DOHH2 (cell line): ENCODE results near the gene GLCE.

Source experiments
- H3F3A ChIP-seq: fragments of 200-600 bp; sonication (generic), shearing (Covaris generic); 2 replicates; pipeline ENCODE4 v1.6.0; 2016; ENCODE audit warnings: antibody characterized with exemption, mild to moderate bottlenecking; ENCODE audit not compliant: control insufficient read depth, insufficient read depth
- H3K27ac ChIP-seq: fragments of 200-600 bp; sonication (generic); 2 replicates; pipeline ENCODE4 v1.5.1; 2014; ENCODE audit warnings: low read depth, mild to moderate bottlenecking, low read length, moderate library complexity
- H3K27me3 ChIP-seq: fragments of 200-600 bp; sonication (generic); 2 replicates; pipeline ENCODE4 v1.6.1; 2014; ENCODE audit warnings: mild to moderate bottlenecking, low read length, mixed read lengths; ENCODE audit not compliant: control insufficient read depth
- H3K36me3 ChIP-seq: fragments of 200-600 bp; sonication (generic); 2 replicates; pipeline ENCODE4 v1.6.1; 2014; ENCODE audit warnings: mild to moderate bottlenecking, low read length, moderate library complexity, mixed read lengths; ENCODE audit not compliant: control insufficient read depth
- H3K4me1 ChIP-seq: fragments of 200-600 bp; sonication (generic); 2 replicates; pipeline ENCODE4 v1.6.1; 2014; ENCODE audit warnings: mild to moderate bottlenecking, low read length, mixed read lengths; ENCODE audit not compliant: control insufficient read depth
- H3K4me2 ChIP-seq: fragments of 200-600 bp; sonication (generic); 2 replicates; pipeline ENCODE4 v1.6.0; 2014; ENCODE audit warnings: mild to moderate bottlenecking, low read length, moderate library complexity
- H3K4me3 ChIP-seq: fragments of 200-600 bp; sonication (generic); 2 replicates; pipeline ENCODE4 v1.5.1; 2014; ENCODE audit warnings: mild to moderate bottlenecking, low read length, mixed read lengths
- H3K79me2 ChIP-seq: fragments of 200-600 bp; sonication (generic); 2 replicates; pipeline ENCODE4 v1.6.1; 2014; ENCODE audit warnings: mild to moderate bottlenecking, low read length, mixed read lengths; ENCODE audit not compliant: control insufficient read depth
- H3K9me2 ChIP-seq: fragments of 200-600 bp; sonication (generic); replicated peaks from 2 replicates; pipeline ENCODE4 v1.6.1; 2014; ENCODE audit warnings: mild to moderate bottlenecking, low read length, mixed read lengths; ENCODE audit not compliant: control insufficient read depth
- H3K9me3 ChIP-seq: fragments of 200-600 bp; sonication (generic); 2 replicates; pipeline ENCODE4 v1.6.1; 2014; ENCODE audit warnings: antibody characterized with exemption, low read length, mixed read lengths; ENCODE audit not compliant: control insufficient read depth, insufficient read depth
- H4K20me1 ChIP-seq: fragments of 200-600 bp; sonication (generic); 2 replicates; pipeline ENCODE4 v1.6.0; 2014; ENCODE audit warnings: low read depth, mild to moderate bottlenecking, antibody characterized with exemption, low read length, moderate library complexity; ENCODE audit not compliant: control insufficient read depth, insufficient read depth
- EZH2phosphoT487 ChIP-seq: fragments of 200-600 bp; sonication (generic); IDR thresholded peaks from 2 replicates; pipeline ENCODE4 v1.6.1; 2017; ENCODE audit warnings: borderline replicate concordance, mild to moderate bottlenecking, antibody characterized with exemption, low read length, moderate library complexity, mixed read lengths
- TF ChIP-seq, protein P1 (sequence below): fragments of 200-600 bp; sonication (generic); IDR thresholded peaks from one replicate; pipeline ENCODE4 v1.5.1; 2014; ENCODE audit warnings: antibody characterized with exemption, mild to moderate bottlenecking, low read depth, low read length; ENCODE audit not compliant: poor library complexity, severe bottlenecking

The GLCE gene

GRCh38 chr15:69145149-69145693 is 15.2 kb upstream of the GLCE start:
- H4K20me1 ChIP-seq: no peaks in the 10 kb centered on the region
- no peak overlapping the region for H3K27ac ChIP-seq
- no peak overlapping the region for H3K4me2 ChIP-seq
- H3K36me3 ChIP-seq: no peaks in the 10 kb centered on the region
- no peaks in the 10 kb centered on the region for H3K4me1 ChIP-seq
- H3K9me2 ChIP-seq: no peaks in the 10 kb centered on the region
- TF ChIP-seq, protein P1, sequence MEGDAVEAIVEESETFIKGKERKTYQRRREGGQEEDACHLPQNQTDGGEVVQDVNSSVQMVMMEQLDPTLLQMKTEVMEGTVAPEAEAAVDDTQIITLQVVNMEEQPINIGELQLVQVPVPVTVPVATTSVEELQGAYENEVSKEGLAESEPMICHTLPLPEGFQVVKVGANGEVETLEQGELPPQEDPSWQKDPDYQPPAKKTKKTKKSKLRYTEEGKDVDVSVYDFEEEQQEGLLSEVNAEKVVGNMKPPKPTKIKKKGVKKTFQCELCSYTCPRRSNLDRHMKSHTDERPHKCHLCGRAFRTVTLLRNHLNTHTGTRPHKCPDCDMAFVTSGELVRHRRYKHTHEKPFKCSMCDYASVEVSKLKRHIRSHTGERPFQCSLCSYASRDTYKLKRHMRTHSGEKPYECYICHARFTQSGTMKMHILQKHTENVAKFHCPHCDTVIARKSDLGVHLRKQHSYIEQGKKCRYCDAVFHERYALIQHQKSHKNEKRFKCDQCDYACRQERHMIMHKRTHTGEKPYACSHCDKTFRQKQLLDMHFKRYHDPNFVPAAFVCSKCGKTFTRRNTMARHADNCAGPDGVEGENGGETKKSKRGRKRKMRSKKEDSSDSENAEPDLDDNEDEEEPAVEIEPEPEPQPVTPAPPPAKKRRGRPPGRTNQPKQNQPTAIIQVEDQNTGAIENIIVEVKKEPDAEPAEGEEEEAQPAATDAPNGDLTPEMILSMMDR: no peak
- TF ChIP-seq EZH2phosphoT487: no peak
- H3K4me3 ChIP-seq: no peak overlapping the region
- H3K27me3 ChIP-seq: peaks cover 64% of the 10 kb centered on the region
- no peaks in the 10 kb centered on the region for H3F3A ChIP-seq
- no peaks in the 10 kb centered on the region for H3K79me2 ChIP-seq
- no peaks in the 10 kb centered on the region for H3K9me3 ChIP-seq

DNA sequence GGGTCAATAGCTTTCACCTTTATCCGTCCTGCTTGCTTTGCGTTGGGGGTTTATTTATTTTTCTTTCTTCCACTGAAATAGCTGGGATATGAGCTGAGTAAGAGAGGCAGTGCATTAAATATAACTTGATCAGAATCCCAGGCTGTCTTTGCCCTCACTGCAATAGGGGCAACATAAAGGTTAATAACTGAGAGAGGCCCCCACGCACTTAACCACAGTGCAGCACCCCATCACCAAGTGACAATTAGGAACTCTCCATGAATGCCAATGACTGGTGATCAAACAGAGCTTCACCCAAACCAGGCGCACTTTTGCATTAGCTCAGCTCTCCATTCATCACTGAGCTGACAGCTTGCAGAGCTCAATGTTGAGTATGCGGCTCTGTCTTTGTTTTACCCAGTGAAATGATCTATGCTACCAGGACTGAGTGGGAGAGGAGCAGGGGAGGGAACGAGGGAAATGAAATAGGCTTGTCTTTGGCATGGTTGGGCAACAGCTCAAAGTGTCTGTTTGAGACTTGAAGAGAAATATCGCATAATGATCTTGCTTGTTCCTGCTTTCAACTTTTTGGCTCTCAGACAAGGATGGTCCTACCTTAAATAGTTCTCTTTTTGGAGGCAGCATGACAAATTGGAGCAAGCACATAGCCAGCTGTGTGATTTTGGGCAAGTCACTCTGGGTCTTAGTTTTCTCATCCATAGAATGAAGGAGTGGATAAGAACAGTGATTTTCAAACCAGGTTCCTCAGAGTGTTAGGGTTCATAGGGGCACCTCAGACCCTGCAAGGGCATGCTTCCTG is 14.5 kb upstream of the GLCE start:
- Histone ChIP-seq H3K4me1 (no peaks in the 10 kb centered on the region), H3K4me3 (no peak overlapping the region), H3K27me3 (peaks cover 70% of the 10 kb centered on the region), H3K4me2 (no peak overlapping the region), H3K9me3 (no peaks in the 10 kb centered on the region), H3K79me2 (no peaks in the 10 kb centered on the region), H3K36me3 (no peaks in the 10 kb centered on the region), H4K20me1 (no peaks in the 10 kb centered on the region), H3K27ac (no peak overlapping the region), H3F3A (no peaks in the 10 kb centered on the region), H3K9me2 (no peaks in the 10 kb centered on the region)
- TF ChIP-seq EZH2phosphoT487: no peak
- TF ChIP-seq, protein P1: no peak

GRCh38 chr15:69146724-69147435 is 13.6 kb upstream of the GLCE start:
- no peaks in the 10 kb centered on the region for H3K9me3 ChIP-seq
- no peak overlapping the region for H3K4me3 ChIP-seq
- TF ChIP-seq, protein P1: no peak
- no peak for TF ChIP-seq EZH2phosphoT487
- H3K4me2 ChIP-seq: no peak overlapping the region
- no peaks in the 10 kb centered on the region for H3K36me3 ChIP-seq
- H3K4me1 ChIP-seq: no peaks in the 10 kb centered on the region
- H3K27ac ChIP-seq: no peak overlapping the region
- peaks cover 76% of the 10 kb centered on the region for H3K27me3 ChIP-seq
- H3K79me2 ChIP-seq: no peaks in the 10 kb centered on the region
- H4K20me1 ChIP-seq: no peaks in the 10 kb centered on the region
- H3K9me2 ChIP-seq: no peaks in the 10 kb centered on the region
- H3F3A ChIP-seq: no peaks in the 10 kb centered on the region
